ENCODE results near the gene WAPL.

Gene WAPL

GRCh38 chr10:86402283-86402941 lies 119.2 kb downstream of the WAPL start:
- H3K4me3 ChIP-seq (ENCODE audit: low read length), result peak overlapping the region; percentile 28
- no peak for TF ChIP-seq CTCF (conservative IDR thresholded peaks at IDR 0.05; ENCODE audit: low read depth, low read length)
- DNase-seq (ENCODE audit: low read depth), result no peak

GRCh38 chr10:86401588-86402282 lies 119.9 kb downstream of the WAPL start:
- H3K4me3 ChIP-seq (ENCODE audit: low read length), result peak overlapping the region; percentile 55

GRCh38 chr10:86400705-86401587 lies 120.6 kb downstream of the WAPL start:
- peak; percentile 28 for TF ChIP-seq CTCF (conservative IDR thresholded peaks at IDR 0.05; ENCODE audit: low read depth, low read length)
- H3K4me3 ChIP-seq (ENCODE audit: low read length), result peak overlapping the region; percentile 55
- no peak for DNase-seq (ENCODE audit: low read depth)

More at GRCh38 chr10:86401588-86402282, 119.9 kb downstream of the WAPL start:
- TF ChIP-seq CTCF (conservative IDR thresholded peaks at IDR 0.05; ENCODE audit: low read depth, low read length), result no peak
- DNase-seq (ENCODE audit: low read depth), result no peak

GRCh38 chr10:86399879-86400704 lies 121.5 kb downstream of the WAPL start:
- peak; percentile 73 for DNase-seq (ENCODE audit: low read depth)
- H3K4me3 ChIP-seq (ENCODE audit: low read length), result peak overlapping the region; percentile 55
- peak; percentile 85 for TF ChIP-seq CTCF (conservative IDR thresholded peaks at IDR 0.05; ENCODE audit: low read depth, low read length)

GRCh38 chr10:86399514-86399878 lies 122.1 kb downstream of the WAPL start:
- no peak for TF ChIP-seq CTCF (conservative IDR thresholded peaks at IDR 0.05; ENCODE audit: low read depth, low read length)
- no peak for DNase-seq (ENCODE audit: low read depth)
- H3K4me3 ChIP-seq (ENCODE audit: low read length), result no peak overlapping the region

GRCh38 chr10:86397120-86397519 lies 124.5 kb downstream of the WAPL start:
- H3K4me3 ChIP-seq (ENCODE audit: low read length), result no peak overlapping the region
- TF ChIP-seq CTCF (conservative IDR thresholded peaks at IDR 0.05; ENCODE audit: low read depth, low read length), result no peak
- no peak for DNase-seq (ENCODE audit: low read depth)
